Adipocyte (in vitro differentiated cells): ENCODE measurements around the gene TTLL6.

Experiments
- DNase-seq: peaks from one replicate; pipeline ENCODE4 v3.0.0-alpha.2; 2015; ENCODE audit warnings: low read depth
- H3K27me3 ChIP-seq: replicated peaks from 2 replicates; pipeline ENCODE4 v1.7.0; 2013; ENCODE audit warnings: mild to moderate bottlenecking, low read length, moderate library complexity; ENCODE audit not compliant: control insufficient read depth, insufficient read depth
- H3K36me3 ChIP-seq: 2 replicates; pipeline ENCODE4 v1.7.0; 2013; ENCODE audit warnings: low read length, mild to moderate bottlenecking, moderate library complexity; ENCODE audit not compliant: control insufficient read depth, insufficient read depth, severe bottlenecking
- H3K4me1 ChIP-seq: 2 replicates; pipeline ENCODE4 v1.7.0; 2013; ENCODE audit warnings: mild to moderate bottlenecking, low read length, moderate library complexity; ENCODE audit not compliant: control insufficient read depth, insufficient read depth
- H3K4me3 ChIP-seq: 2 replicates; pipeline ENCODE4 v1.7.0; 2013; ENCODE audit warnings: mild to moderate bottlenecking, low read length, moderate library complexity
- H3K9ac ChIP-seq: 2 replicates; pipeline ENCODE4 v1.7.0; 2013; ENCODE audit warnings: mild to moderate bottlenecking, low read length, moderate library complexity
- H3K9me3 ChIP-seq: 2 replicates; pipeline ENCODE4 v1.7.0; 2013; ENCODE audit warnings: mild to moderate bottlenecking, low read length, moderate library complexity; ENCODE audit not compliant: control insufficient read depth

The TTLL6 gene

GRCh38 chr17:48748718-48749566 lies 68.1 kb downstream of the TTLL6 start:
- peaks cover 3% of the 10 kb centered on the region for H3K4me1 ChIP-seq
- DNase-seq, result no peak
- no peaks in the 10 kb centered on the region for H3K9me3 ChIP-seq
- peaks cover 96% of the 10 kb centered on the region for H3K27me3 ChIP-seq
- H3K36me3 ChIP-seq, result no peaks in the 10 kb centered on the region
- H3K9ac ChIP-seq, result no peak overlapping the region
- H3K4me3 ChIP-seq, result no peak overlapping the region

DNA sequence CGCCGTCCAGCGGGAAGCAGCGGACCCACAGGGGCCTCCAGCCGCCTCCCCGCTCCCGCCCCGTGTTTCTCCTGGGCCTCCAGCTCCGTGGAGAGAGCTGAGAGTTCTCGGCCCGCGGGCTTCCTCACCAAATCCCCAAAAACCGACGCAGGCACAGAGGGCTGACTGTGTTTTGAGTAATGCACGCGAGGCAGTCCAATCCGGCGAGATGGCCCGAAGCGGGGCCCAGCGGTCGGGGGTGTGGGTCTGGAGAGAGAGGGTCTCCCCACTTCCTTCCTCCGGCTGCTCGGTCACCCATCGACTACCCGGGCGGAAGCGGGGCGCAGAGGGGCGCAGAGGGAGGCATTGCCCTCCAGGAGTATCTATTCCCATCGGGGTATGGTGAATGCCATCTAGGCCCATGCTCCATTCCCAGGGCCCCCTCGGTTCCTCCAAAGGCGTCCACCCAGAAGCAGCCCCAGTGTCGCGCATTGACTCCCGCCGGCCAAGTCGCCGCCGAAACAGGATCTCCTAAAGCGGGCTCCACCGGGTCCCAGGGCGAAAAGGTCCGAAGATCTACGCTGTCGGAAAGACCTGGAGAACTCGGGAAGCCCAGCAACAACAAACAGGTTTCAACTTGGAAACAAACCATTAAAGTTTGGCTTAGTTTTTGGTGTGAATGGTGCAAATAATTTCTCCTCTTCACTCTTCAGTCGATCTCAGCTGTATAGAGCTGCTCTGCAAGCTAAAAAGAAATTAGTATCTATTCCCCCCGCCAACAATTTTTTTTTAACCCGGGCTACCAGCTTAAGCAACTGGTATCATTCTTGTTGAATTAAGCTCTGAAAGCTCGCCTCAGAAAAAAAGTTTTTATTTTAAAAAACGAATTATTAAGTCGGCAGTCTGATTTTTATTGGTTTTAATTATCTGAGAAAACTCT lies 69.3 kb downstream of the TTLL6 start:
- Histone ChIP-seq H3K36me3 (no peaks in the 10 kb centered on the region), H3K4me3 (no peak overlapping the region), H3K4me1 (no peaks in the 10 kb centered on the region), H3K9ac (no peak overlapping the region), H3K27me3 (peaks cover 96% of the 10 kb centered on the region), H3K9me3 (no peaks in the 10 kb centered on the region)
- no peak for DNase-seq

DNA sequence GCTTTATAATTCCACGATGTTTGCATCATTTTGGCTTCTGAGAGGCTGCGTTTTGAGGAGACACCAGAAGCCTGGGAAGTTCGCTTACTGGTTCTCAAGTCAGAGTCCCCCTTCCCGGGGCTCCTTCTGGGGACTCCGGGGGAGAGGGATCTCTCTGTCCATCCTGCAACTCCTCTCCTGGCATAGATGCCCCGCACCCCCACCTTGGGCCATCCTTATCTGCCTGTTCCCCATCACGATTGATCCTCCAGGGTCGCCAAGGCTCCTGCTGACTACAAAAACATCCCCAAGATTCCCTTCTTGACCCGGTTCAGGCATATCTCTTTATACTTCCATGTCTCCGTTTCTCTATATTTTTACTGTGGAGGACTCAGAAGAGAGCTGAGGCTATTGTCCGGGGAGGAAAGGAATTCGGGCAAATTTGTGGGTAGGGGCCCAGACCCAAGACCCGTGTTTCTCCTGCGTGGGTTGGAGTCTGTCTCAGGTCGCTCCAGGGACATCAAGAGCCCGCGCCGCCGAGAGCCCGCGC lies 70.0 kb downstream of the TTLL6 start:
- Histone ChIP-seq H3K9me3 (no peaks in the 10 kb centered on the region), H3K36me3 (no peaks in the 10 kb centered on the region), H3K27me3 (peaks cover 95% of the 10 kb centered on the region), H3K9ac (no peak overlapping the region), H3K4me3 (no peak overlapping the region), H3K4me1 (no peaks in the 10 kb centered on the region)
- no peak for DNase-seq

- H3K9me3 ChIP-seq, result peaks cover 1% of the 10 kb centered on the region
- H3K36me3 ChIP-seq, result no peaks in the 10 kb centered on the region
- H3K9ac ChIP-seq, result no peak overlapping the region
- H3K4me3 ChIP-seq, result no peak overlapping the region
- H3K27me3 ChIP-seq, result peaks cover 95% of the 10 kb centered on the region
- no peak for DNase-seq
- no peaks in the 10 kb centered on the region for H3K4me1 ChIP-seq
Measured at GRCh38 chr17:48745381-48746275, 71.4 kb downstream of the TTLL6 start.

DNA sequence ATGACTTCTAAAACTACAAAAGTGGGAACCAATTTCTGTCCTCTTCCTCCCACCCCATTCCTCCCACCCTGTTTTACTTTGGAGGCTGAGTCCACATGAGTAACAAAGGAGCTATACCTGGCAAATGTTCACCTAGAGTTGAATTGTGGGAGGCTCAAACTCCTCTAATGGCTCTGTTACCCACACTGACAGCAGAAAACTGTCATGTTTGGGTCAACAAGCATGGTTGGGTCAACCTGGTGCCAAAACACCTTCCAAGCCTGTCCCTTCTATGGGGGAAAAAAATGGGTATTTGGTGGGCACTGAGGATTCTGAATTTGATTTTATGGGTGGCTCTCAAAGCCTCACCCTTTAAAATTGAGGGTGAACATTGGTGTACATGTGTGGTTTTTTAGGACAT lies 76.5 kb downstream of the TTLL6 start:
- DNase-seq, result no peak

GRCh38 chr17:48738803-48739526 lies 78.1 kb downstream of the TTLL6 start:
- DNase-seq, result no peak
- no peaks in the 10 kb centered on the region for H3K4me1 ChIP-seq
- H3K27me3 ChIP-seq, result peaks cover 93% of the 10 kb centered on the region
- H3K4me3 ChIP-seq, result no peak overlapping the region
- no peak overlapping the region for H3K9ac ChIP-seq
- peaks cover 2% of the 10 kb centered on the region for H3K9me3 ChIP-seq
- H3K36me3 ChIP-seq, result no peaks in the 10 kb centered on the region

More for the DNA sequence above, 76.5 kb downstream of the TTLL6 start:
- Histone ChIP-seq H3K27me3 (peaks cover 89% of the 10 kb centered on the region), H3K4me3 (no peak overlapping the region), H3K9ac (no peak overlapping the region), H3K9me3 (peaks cover 2% of the 10 kb centered on the region), H3K4me1 (no peaks in the 10 kb centered on the region), H3K36me3 (no peaks in the 10 kb centered on the region)

- H3K9ac ChIP-seq, result no peak overlapping the region
- peaks cover 93% of the 10 kb centered on the region for H3K27me3 ChIP-seq
- no peaks in the 10 kb centered on the region for H3K36me3 ChIP-seq
- DNase-seq, result no peak
- no peak overlapping the region for H3K4me3 ChIP-seq
- no peaks in the 10 kb centered on the region for H3K4me1 ChIP-seq
- H3K9me3 ChIP-seq, result peaks cover 2% of the 10 kb centered on the region
Measured at GRCh38 chr17:48738424-48738802, 78.6 kb downstream of the TTLL6 start.

DNA sequence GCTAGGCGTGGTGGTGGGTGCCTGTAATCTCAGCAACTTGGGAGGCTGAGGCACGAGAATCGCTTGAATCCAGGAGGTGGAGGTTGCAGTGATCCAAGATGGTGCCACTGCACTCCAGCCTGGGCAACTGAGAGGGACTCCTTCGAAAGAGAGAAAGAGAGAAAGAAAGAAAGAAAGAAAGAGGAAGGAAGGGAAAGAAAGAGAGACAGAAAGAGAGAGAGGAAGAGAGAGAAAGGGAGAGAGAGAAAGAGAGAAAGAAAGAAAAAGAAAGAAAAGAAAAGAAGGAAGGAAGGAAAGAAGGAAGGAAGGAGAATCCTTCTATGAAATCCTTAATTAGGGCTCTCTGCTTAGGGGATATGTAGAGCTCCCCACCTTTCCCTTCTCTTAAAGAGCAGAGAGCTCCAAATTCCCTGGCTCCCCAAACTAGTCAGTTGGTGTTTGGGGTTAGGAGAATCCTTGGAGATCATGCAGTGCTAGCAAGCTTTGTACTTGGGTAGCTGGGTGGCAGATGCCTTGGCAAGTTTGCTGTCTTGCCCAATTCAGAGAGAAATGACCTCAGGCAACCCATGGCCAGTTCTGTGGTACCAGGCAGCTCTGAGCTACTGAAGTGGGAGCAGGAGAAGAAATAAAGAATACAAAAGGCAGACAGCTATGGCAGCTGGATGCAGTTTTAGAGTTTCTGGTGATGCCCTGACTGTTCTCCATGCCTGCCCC lies 79.5 kb downstream of the TTLL6 start:
- no peak for DNase-seq

DNA sequence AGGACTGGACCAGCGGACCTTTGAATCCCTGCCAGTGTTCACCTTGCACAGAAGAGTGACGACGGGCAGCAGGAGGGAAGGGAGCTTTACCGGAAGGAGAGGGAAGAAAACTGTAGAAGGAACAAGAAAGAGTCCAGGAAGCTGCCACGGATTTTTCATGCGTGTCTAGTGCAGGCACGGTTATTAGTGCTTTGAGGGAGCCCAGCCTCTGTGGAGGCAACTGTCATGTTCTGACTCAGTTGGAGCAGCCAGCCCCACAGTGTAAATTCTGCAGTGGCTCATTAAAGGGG lies 82.0 kb downstream of the TTLL6 start:
- H3K27me3 ChIP-seq, result peaks cover 96% of the 10 kb centered on the region
- no peak overlapping the region for H3K4me3 ChIP-seq
- H3K9me3 ChIP-seq, result no peaks in the 10 kb centered on the region
- no peak overlapping the region for H3K9ac ChIP-seq
- no peaks in the 10 kb centered on the region for H3K4me1 ChIP-seq
- no peaks in the 10 kb centered on the region for H3K36me3 ChIP-seq
- no peak for DNase-seq

More for the DNA sequence above, 79.5 kb downstream of the TTLL6 start:
- no peak overlapping the region for H3K4me3 ChIP-seq
- no peak overlapping the region for H3K9ac ChIP-seq
- no peaks in the 10 kb centered on the region for H3K4me1 ChIP-seq
- H3K9me3 ChIP-seq, result peaks cover 2% of the 10 kb centered on the region
- peaks cover 93% of the 10 kb centered on the region for H3K27me3 ChIP-seq
- H3K36me3 ChIP-seq, result no peaks in the 10 kb centered on the region
